HepG2 (cell line): ENCODE data around the gene PHAX. TPM values are rescaled to one million over a fixed set of nuclear protein-coding genes. Genes with fewer than 3 reads are reported as not detected.

Experiments used
- DR1 ChIP-seq: sonication (generic); formaldehyde crosslinking; IDR thresholded peaks from 2 replicates; pipeline ENCODE4 v1.8.0; 2021; ENCODE audit warnings: mild to moderate bottlenecking, missing genetic modification reagents, inconsistent platforms
- ETV6 ChIP-seq: sonication (generic); formaldehyde crosslinking; conservative IDR thresholded peaks from 2 replicates; pipeline ENCODE4 v1.4.0; 2020; ENCODE audit warnings: missing genetic modification reagents
- KMT2A ChIP-seq: sonication (generic); formaldehyde crosslinking; IDR thresholded peaks from 2 replicates; pipeline ENCODE4 v1.4.0; 2020; ENCODE audit warnings: missing genetic modification reagents
- MEIS1 ChIP-seq: sonication (generic); formaldehyde crosslinking; IDR thresholded peaks from 2 replicates; pipeline ENCODE4 v1.9.0; 2021; ENCODE audit warnings: mild to moderate bottlenecking, missing genetic modification reagents, moderate library complexity, borderline replicate concordance
- NR0B2 ChIP-seq: sonication (generic); formaldehyde crosslinking; IDR thresholded peaks from 2 replicates; pipeline ENCODE4 v1.4.0; 2020; ENCODE audit warnings: mild to moderate bottlenecking, missing genetic modification reagents
- REXO4 ChIP-seq: sonication (generic); formaldehyde crosslinking; IDR thresholded peaks from 2 replicates; pipeline ENCODE4 v1.8.0; 2022; ENCODE audit warnings: missing genetic modification reagents, mild to moderate bottlenecking, borderline replicate concordance
- THAP11 ChIP-seq: IDR thresholded peaks from 2 replicates; pipeline ENCODE4 v1.6.1; 2016; ENCODE audit warnings: missing biosample characterization, missing genetic modification reagents
- TSC22D2 ChIP-seq: sonication (generic); formaldehyde crosslinking; IDR thresholded peaks from 2 replicates; pipeline ENCODE4 v1.5.1; 2020; ENCODE audit warnings: missing genetic modification reagents, mild to moderate bottlenecking, borderline replicate concordance
- ZBTB2 ChIP-seq: sonication (generic); formaldehyde crosslinking; IDR thresholded peaks from 2 replicates; pipeline ENCODE4 v1.8.0; 2022; ENCODE audit warnings: low read depth, missing genetic modification reagents
- ZFP82 ChIP-seq: sonication (generic); formaldehyde crosslinking; IDR thresholded peaks from 2 replicates; pipeline ENCODE4 v1.5.1; 2020; ENCODE audit warnings: mild to moderate bottlenecking, missing genetic modification reagents, borderline replicate concordance
- ZFYVE20 ChIP-seq: sonication (generic); formaldehyde crosslinking; IDR thresholded peaks from 2 replicates; pipeline ENCODE4 v1.8.0; 2023; ENCODE audit warnings: low read depth, mild to moderate bottlenecking, moderate library complexity, missing genetic modification reagents, borderline replicate concordance
- ZNF207 ChIP-seq: fragments of 450-650 bp; IDR thresholded peaks from 2 replicates; pipeline ENCODE4 v1.6.1; 2016; ENCODE audit warnings: antibody characterized with exemption, borderline replicate concordance
- ZNF547 ChIP-seq: sonication (generic); formaldehyde crosslinking; IDR thresholded peaks from 2 replicates; pipeline ENCODE4 v1.5.1; 2020; ENCODE audit warnings: mild to moderate bottlenecking, missing genetic modification reagents
- polyA plus RNA-seq, 8 experiments: library from polyadenylated mRNA; depleted of rRNA in 3 of 8; stranded (reverse) in 7 of 8; unstranded in 1 of 8; fragments of >200 nt; fragmentation: Illumina TruSeq in 4 of 8; extraction: Trizol in 4 of 8; gene quantifications; 2 replicates each; pipeline versions ENCODE4 v1.2.1 to v1.2.3, GENCODE V29; 2011 to 2016; ENCODE audit warnings: low read depth in 4 of 8, missing spikeins in 1 of 8, mixed read lengths in 1 of 8; ENCODE audit not compliant: insufficient read depth in 1 of 8
- total RNA-seq, 5 experiments: library from RNA; depleted of rRNA; stranded (reverse); fragments of >200 nt; fragmentation: Illumina TruSeq; extraction: Trizol; gene quantifications; 2 replicates each; pipeline ENCODE4 v1.2.3, GENCODE V29; 2016; ENCODE audit warnings: low read depth in 1 of 5
- TF ChIP-seq, protein P1 (sequence below): sonication (generic); formaldehyde crosslinking; IDR thresholded peaks from 2 replicates; pipeline ENCODE4 v1.9.0; 2021; ENCODE audit warnings: missing genetic modification reagents, borderline replicate concordance
- TF ChIP-seq, protein P2 (sequence below): IDR thresholded peaks from 2 replicates; pipeline ENCODE4 v1.6.1; 2012; ENCODE audit warnings: low read length, improper control_type of control experiment

PHAX gene
- total and polyA plus RNA-seq, 2 of the 13 experiments (the other 11 are each of a cell fraction or from before 2014, with no cell fraction given): 20.0 to 59.7 TPM

DNA sequence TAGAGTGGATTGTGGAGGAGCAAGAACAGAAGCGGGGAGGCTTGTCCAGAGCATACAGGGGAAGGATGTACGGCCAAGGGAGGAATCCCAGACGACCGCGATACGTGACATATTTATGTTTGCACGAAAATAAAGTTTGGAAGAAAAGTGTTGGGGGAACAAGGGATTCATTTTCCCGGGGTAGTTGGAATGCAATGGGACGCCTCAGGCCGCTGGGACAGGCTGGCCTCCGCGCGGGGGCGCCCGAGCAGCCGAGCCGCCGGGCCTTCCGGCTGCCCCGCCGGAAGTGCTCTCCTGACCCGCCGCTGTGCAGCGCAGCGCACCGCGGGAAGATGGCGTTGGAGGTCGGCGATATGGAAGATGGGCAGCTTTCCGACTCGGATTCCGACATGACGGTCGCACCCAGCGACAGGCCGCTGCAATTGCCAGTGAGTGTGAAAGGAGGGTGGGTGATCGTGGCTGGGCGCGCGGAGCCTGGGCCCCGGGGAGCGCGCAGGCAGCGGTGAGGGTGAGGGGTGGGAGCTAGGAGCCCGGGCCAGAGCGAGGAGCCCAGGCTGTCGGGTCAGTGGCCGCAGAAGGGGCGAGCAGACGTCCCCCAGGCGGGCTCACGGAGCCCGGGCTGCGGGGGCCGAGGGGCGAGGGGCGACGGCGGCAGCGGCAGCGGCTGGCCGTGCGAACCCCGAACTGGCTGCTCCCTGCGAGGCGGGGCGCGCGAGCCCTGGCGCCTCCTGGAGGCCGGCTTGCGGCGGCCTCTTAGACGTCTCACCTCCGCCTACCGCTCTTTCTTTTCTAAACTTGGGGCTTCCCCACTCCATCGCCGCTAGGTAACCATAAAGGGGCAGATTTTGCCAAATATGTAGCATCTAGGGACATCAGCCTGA, at the start of gene PHAX (continued):
- TF ChIP-seq, protein P1, sequence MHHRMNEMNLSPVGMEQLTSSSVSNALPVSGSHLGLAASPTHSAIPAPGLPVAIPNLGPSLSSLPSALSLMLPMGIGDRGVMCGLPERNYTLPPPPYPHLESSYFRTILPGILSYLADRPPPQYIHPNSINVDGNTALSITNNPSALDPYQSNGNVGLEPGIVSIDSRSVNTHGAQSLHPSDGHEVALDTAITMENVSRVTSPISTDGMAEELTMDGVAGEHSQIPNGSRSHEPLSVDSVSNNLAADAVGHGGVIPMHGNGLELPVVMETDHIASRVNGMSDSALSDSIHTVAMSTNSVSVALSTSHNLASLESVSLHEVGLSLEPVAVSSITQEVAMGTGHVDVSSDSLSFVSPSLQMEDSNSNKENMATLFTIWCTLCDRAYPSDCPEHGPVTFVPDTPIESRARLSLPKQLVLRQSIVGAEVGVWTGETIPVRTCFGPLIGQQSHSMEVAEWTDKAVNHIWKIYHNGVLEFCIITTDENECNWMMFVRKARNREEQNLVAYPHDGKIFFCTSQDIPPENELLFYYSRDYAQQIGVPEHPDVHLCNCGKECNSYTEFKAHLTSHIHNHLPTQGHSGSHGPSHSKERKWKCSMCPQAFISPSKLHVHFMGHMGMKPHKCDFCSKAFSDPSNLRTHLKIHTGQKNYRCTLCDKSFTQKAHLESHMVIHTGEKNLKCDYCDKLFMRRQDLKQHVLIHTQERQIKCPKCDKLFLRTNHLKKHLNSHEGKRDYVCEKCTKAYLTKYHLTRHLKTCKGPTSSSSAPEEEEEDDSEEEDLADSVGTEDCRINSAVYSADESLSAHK: no peak
- TF ChIP-seq ZNF547: no peak
- peak; percentile 79; the same call in 1 of the 2 replicates for TF ChIP-seq KMT2A (CRISPR knock-in tag)
- TF ChIP-seq MEIS1 (CRISPR knock-in tag): no peak
- TF ChIP-seq ZFP82 (CRISPR knock-in tag): peak; percentile 85; the same call in 1 of the 2 replicates
- peak; percentile 59 for TF ChIP-seq DR1 (CRISPR knock-in tag)
- TF ChIP-seq, protein P2, sequence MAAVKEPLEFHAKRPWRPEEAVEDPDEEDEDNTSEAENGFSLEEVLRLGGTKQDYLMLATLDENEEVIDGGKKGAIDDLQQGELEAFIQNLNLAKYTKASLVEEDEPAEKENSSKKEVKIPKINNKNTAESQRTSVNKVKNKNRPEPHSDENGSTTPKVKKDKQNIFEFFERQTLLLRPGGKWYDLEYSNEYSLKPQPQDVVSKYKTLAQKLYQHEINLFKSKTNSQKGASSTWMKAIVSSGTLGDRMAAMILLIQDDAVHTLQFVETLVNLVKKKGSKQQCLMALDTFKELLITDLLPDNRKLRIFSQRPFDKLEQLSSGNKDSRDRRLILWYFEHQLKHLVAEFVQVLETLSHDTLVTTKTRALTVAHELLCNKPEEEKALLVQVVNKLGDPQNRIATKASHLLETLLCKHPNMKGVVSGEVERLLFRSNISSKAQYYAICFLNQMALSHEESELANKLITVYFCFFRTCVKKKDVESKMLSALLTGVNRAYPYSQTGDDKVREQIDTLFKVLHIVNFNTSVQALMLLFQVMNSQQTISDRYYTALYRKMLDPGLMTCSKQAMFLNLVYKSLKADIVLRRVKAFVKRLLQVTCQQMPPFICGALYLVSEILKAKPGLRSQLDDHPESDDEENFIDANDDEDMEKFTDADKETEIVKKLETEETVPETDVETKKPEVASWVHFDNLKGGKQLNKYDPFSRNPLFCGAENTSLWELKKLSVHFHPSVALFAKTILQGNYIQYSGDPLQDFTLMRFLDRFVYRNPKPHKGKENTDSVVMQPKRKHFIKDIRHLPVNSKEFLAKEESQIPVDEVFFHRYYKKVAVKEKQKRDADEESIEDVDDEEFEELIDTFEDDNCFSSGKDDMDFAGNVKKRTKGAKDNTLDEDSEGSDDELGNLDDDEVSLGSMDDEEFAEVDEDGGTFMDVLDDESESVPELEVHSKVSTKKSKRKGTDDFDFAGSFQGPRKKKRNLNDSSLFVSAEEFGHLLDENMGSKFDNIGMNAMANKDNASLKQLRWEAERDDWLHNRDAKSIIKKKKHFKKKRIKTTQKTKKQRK: no peak
- TF ChIP-seq NR0B2: peak; percentile 43; the same call in 1 of the 2 replicates
- TF ChIP-seq TSC22D2 (CRISPR knock-in tag): no peak; the same call in 1 of the 2 replicates
- TF ChIP-seq REXO4: no peak
- no peak for TF ChIP-seq ZFYVE20 (CRISPR knock-in tag)
- TF ChIP-seq ZBTB2 (CRISPR knock-in tag): peak; percentile 53; the same call in 1 of the 2 replicates
- 0 out of 2 replicates have a peak, but pooled peaks have one; percentile 50 for TF ChIP-seq ETV6 (CRISPR knock-in tag)
- TF ChIP-seq THAP11 (CRISPR knock-in tag): peak; percentile 92
- no peak for TF ChIP-seq ZNF207
